T-helper 1 cell treated with Interleukin-12 subunit alpha and Interleukin-12 subunit beta and Interleukin-4 antibody, amounts not matched to agents 30 ng/mL and 1 ng/mL, for 36 hours (primary cell): Measurements from ENCODE around the gene RRAGB. TPM values are rescaled to one million over a fixed set of nuclear protein-coding genes. Genes with fewer than 3 reads are reported as not detected.
"Not testable (repeated sequence)": the region's sequence is repeated elsewhere in the genome, so short reads cannot be mapped to it uniquely, and the experiment has no call there.

Experiments used
- intact Hi-C: fragments of 100-400 bp; cut with micrococcal nuclease; formaldehyde crosslinking; loops from one replicate; pipeline ENCODE4 v1.15.1; 2024
- total RNA-seq: library from RNA; stranded (reverse); gene quantifications from 2 replicates; pipeline ENCODE4 v1.2.3, GENCODE V29; 2022

RRAGB gene
- 9.3 and 10.3 TPM in 2 replicates for total RNA-seq

GRCh38 chrX:55717521-55718497 is at the start of gene RRAGB:
TSS of gene RRAGB (plus strand) at chrX:55717749. CDS start at chrX:55718328, 579 bp downstream.
- intact Hi-C loops: loop anchor here (1.0 to 10.0 kb wide), 16 partner anchors 190 to 1877 kb away; partner anchors contain the start of genes APEX2, FAAH2, FAM120C and GNL3L

GRCh38 chrX:55668084-55668483 is 49.5 kb upstream of the RRAGB start:
- intact Hi-C loops: no loop called here

GRCh38 chrX:55688579-55688978 is 29.0 kb upstream of the RRAGB start:
- intact Hi-C loops: not testable (repeated sequence)

- intact Hi-C loops: no loop called here
Measured at GRCh38 chrX:55695227-55696018, 22.1 kb upstream of the RRAGB start.

GRCh38 chrX:55697381-55697780 is 20.2 kb upstream of the RRAGB start:
- intact Hi-C loops: no loop called here

- intact Hi-C loops: no loop called here
Measured at GRCh38 chrX:55702671-55703070, 14.9 kb upstream of the RRAGB start.

GRCh38 chrX:55703436-55703835 is 14.1 kb upstream of the RRAGB start:
- intact Hi-C loops: not testable (repeated sequence)

- intact Hi-C loops: not testable (repeated sequence)
Measured at GRCh38 chrX:55705066-55705465, 12.5 kb upstream of the RRAGB start.

- intact Hi-C loops: loop anchor here (10.0 kb wide), 1 partner anchor 1885 kb away; the partner anchor contains the start of gene ZXDB
Measured at GRCh38 chrX:55709735-55710134, 7.8 kb upstream of the RRAGB start.

- intact Hi-C loops: loop anchor here (10.0 kb wide), 1 partner anchor 1884 kb away; the partner anchor contains the start of gene ZXDB
Measured at GRCh38 chrX:55710701-55711100, 6.8 kb upstream of the RRAGB start.

GRCh38 chrX:55713631-55714030 is 3.9 kb upstream of the RRAGB start:
- intact Hi-C loops: loop anchor here (10.0 kb wide), 1 partner anchor 1881 kb away; the partner anchor contains the start of gene ZXDB

GRCh38 chrX:55714161-55714560 is 3.4 kb upstream of the RRAGB start:
- intact Hi-C loops: loop anchor here (10.0 kb wide), 1 partner anchor 1881 kb away; the partner anchor contains the start of gene ZXDB

GRCh38 chrX:55715847-55716246 is 1.7 kb upstream of the RRAGB start:
- intact Hi-C loops: loop anchor here (2.0 to 10.0 kb wide), 6 partner anchors 289 to 1879 kb away; partner anchors contain the start of genes FAM120C, PHF8 and ZXDB

GRCh38 chrX:55716937-55717336 is 612 bp upstream of the RRAGB start:
- intact Hi-C loops: loop anchor here (1.0 to 10.0 kb wide), 14 partner anchors 191 to 1878 kb away; partner anchors contain the start of genes FAAH2, FAM120C, PHF8 and TSR2

GRCh38 chrX:55731826-55732225 is 14.3 kb downstream of the RRAGB start:
- intact Hi-C loops: no loop called here

GRCh38 chrX:55738969-55739368 is 21.4 kb downstream of the RRAGB start:
- intact Hi-C loops: no loop called here

- intact Hi-C loops: no loop called here
Measured at GRCh38 chrX:55742649-55743048, 25.1 kb downstream of the RRAGB start.

- intact Hi-C loops: not testable (repeated sequence)
Measured at GRCh38 chrX:55748463-55748862, 30.9 kb downstream of the RRAGB start.

GRCh38 chrX:55750256-55750655 is 32.7 kb downstream of the RRAGB start:
- intact Hi-C loops: no loop called here

- intact Hi-C loops: no loop called here
Measured at GRCh38 chrX:55754861-55755294, 37.3 kb downstream of the RRAGB start.

GRCh38 chrX:55758033-55758432 is 40.5 kb downstream of the RRAGB start:
- intact Hi-C loops: no loop called here
